GM19395 (cell line): Measurements from ENCODE around the gene FYTTD1.

Source experiments
- ATAC-seq: cut with Tn5 transposase; IDR thresholded peaks from one replicate; pipeline ENCODE4 v1.9.1; 2021; ENCODE audit warnings: mild to moderate bottlenecking, moderate library complexity; ENCODE audit not compliant: unreplicated experiment

Gene FYTTD1

DNA sequence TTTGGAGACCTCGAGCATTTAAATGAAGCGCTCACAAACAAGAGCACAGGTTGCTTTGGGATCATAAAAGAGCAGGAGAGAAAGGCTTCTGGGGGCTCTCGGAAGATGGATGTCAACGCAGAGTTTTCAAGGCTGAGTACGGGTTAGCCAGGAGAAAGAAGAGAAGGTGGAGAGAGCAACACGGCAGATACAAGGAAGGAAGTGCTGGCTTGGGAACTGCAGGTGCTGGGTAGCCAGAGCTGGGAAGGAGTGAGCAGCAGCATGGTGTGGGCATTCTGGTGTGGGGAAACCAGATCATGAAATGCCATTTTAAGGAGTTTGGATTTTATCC is 12.4 kb upstream of the FYTTD1 start:
- no peak for ATAC-seq

DNA sequence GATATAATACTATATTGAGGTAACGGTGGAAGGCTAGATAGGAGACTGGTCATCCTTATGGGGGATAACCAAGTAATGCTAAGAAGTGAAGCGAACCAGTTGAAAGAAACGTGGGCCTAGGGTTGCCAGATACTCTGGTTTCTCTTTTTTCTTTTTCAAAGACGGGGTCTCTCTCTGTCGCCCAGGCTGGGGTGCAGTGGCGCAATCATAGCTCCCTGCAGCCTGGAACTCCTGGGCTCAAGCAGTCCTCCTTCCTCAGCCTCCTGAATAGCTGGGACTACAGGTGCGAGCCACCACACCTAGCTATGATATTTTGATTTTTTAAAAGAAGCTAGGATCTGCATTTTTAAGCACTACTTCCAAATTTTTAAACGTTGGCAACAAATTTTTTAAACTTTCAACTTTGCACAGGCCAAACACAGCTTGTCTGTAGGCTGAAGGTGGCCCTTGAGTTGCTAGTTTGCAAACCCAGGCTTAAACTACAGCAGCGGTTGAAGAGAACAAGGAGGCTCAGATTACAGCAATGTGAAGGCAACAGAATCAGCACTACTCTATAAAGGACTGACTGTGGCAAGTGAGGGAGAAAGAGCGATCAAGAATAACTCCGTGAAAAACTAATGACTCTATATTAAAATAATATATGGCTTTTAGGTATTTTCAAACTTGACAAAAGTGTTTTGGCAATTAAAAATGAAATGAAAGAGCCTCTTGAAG is 11.8 kb upstream of the FYTTD1 start:
- ATAC-seq: no peak

DNA sequence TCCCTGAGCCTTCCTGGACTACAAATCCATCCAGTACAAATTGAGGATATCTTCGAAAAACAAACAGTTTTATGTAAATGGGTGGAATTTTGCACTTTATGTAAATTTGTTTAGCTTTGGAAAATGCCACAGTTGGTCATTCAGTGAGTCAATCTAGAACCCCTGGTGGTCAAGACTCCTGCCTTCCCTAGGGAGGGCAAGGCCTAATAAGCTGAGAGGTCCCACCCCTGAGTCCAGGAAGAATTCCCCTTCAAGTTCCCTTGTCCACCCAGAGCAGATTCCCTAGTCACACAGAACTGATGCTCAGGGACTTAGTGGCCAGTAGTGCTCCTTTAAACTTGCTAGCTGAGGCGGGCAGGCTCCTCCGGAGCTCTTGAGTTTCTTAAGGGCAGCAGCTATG is 6.9 kb upstream of the FYTTD1 start:
- ATAC-seq: no peak

DNA sequence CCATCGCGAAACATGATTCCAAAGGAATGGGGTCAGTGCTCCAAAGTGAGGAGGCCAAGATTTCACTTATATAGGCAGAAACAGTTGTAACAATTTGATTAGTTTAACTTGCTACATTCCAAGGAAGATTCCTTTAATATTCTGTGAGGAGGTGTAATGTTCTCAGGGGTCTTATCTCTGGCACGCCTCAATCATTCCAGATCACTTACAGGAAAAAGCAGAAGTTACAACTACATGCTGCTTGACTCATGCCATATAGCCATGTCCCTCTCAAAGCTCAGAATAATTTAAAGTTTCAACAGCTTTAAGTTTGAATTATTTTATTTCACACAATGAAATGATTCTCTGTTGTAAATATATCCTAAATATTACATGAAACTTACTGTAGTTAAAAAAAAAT is 3.5 kb upstream of the FYTTD1 start:
- ATAC-seq: no peak

DNA sequence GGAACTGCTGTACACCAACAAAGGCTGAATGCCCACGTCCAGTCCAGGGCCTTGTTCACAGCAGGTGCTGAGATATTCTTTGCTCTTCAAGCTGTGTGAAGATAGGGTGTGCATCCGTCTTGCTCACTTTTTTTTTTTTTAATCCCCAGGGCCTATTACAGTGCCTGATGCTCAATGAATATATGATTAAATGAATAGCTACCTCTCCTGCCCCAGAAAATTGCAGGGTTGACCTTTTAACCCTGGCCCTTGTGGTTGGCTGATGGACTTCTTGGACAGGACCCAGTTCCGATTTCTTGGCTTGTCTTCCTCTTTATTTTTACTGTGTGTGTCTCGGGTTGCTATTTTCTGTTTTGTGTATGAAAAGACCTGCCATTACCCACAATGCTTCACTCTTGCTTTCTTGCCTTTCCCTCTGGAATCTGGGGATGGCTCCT is 2.9 kb upstream of the FYTTD1 start:
- ATAC-seq: no peak

DNA sequence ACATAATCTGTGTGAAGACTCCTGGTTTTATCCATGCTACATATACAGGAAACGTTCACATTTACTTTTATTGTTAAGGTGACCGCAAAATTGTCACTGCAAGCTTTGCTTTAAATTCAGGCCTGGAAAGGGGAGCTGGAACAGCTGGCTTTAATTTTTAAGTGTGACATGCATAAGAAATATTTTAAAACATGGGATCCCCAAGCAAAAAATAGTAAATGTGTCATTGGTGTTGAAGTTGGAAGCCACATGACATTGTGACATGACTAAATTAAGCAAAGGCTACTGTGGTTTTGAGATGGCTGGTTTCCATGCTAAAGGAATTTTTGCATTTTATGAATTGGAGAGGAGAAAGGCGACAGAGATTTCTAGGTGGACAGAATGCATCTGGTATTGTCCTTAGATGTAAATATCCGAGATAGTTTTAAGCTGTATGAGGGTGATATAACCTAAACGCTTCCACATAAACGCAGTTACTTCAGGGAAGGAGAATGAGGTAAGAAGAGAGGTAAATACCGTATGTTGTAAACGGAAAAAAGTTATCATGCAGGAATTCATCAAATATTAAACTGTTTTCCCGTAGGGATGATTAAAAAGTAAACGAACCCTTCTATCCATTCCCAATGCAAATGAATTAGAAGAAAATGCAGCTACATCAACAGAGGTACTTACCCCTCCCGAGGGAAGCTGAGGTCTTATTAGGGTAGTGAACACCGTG is 927 bp upstream of the FYTTD1 start:
- no peak for ATAC-seq

DNA sequence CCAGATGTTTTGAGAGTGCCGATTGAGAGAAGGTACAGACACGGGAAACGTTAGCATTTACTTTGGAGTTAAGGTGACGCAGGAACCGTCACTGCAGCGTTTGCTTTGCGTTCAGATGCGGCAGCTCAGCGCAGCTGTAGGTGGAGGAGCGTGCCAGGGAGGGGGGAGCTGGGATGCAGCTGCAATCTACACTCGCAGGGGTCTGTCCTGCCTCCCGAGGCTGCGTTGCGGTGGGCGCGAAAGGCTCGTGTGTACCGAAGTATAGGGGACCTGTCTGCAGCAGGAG is 425 bp upstream of the FYTTD1 start:
- peak; percentile 50 for ATAC-seq

DNA sequence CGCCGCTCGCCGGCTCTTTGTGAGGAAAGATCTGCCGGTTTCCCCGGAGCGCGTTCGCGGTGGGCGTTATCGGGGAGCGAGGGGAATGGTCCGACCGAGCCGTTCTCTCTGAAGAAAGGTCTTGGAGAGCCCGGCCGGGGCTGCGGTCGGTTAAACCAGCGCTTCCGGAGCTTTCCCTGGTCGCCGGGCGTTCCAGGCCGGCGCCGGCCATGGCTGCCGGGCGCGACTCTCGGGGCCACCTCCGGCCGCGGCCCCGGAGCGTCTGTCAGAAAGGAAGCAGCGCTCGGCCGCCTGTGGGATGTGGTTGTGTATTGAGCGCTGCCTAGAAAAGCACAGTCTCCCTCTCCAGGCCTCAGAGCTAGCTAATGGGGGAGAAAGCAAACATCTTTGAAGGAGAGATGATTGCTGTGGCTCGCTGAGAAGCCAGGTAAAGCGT is 731 bp downstream of the FYTTD1 start:
- peak; percentile 52 for ATAC-seq

DNA sequence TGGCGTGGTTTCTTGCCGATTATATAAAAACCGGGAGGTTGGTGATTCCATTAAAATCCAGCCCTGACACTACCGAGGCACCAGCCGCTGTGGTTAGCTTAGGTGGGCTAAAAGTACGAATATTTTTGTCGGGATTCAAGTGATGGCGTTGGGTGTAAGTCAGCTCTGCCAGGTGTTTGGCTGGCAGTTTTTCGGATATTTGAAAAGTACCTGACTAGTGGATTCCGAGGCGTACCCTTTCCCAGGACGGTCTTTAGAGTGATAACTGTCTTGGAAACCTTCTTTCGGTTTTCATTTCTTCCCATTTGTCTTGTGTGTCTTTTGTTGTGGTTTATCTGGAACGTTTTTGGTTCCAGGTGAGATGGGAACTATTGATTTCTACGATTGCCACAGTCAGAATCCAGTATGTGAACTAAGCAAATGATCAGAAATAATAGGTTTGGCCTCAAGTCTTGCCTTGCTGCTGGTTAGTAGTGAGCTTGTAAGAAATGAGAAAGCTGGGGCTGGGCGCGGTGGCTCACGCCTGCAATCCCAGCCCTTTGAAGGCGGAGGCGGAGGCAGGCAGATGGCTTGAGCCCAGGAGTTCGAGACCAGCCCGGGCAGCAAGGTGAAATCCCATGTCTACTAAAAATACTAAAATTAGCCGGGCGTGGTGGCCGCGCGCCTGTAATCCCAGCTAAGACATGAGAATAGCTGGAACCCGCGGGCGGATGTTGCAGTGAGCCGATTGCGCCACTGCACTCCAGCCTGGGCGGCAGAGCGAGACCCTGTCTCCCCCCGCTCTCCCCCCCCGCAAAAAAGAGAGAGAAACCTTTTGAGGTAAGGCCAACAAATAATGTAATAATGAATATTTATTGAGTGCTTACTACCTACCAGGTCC is 1.4 kb downstream of the FYTTD1 start:
- peak; percentile 2 for ATAC-seq

DNA sequence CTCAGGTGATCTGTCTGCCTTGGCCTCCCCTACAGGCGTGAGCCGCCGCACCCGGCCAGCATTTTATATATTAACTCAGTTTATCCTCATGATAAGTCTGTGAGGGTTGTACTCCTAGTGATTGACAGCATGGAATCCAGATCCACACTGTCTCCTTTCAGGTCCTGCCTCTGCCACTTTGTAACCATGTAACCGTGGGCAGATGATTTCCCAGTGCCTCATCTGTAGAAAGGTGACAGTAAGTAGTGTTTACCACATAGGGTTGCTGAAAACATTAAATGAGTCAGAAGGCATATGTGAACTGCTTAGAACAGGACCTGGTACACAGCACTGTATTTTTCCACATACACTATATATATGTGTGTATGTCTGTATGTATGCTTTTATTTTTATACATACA is 2.4 kb downstream of the FYTTD1 start:
- ATAC-seq: no peak

DNA sequence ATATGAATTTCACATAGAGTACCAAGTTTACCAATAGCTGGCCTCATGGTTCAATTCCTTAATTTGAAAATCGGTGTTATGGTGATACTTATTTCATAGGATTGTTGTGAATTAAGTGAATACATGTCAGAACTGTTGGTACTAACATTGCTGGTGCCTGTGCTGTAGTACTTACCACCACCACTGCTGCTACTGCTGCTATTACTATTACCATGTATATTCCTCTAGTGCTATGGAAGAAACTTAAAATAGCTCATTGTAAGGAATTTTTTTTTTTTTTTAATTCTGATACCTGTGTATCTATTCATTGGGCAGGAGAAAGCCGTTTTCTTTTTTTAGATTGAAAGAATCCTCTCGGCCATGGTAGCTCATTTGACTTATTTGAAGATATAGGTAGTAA is 3.6 kb downstream of the FYTTD1 start:
- no peak for ATAC-seq

DNA sequence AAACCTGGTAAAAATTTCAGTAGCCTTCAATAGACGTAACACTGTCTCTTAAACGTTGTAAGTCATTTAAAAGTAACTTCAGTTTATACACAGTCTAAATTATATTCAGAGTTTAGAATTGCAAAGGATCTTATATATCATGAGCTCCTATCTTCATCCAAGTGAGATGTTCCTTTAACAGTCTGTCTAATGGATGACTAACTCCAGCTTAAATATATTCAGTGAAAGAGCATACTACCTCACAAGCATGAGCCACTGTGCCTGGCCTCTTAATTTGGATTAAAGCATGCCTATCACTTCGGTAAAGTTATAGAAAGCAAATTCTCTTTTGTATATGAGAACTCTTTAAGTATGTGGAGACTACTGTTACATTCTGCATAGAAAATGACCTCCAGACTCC is 7.0 kb downstream of the FYTTD1 start:
- no peak for ATAC-seq

DNA sequence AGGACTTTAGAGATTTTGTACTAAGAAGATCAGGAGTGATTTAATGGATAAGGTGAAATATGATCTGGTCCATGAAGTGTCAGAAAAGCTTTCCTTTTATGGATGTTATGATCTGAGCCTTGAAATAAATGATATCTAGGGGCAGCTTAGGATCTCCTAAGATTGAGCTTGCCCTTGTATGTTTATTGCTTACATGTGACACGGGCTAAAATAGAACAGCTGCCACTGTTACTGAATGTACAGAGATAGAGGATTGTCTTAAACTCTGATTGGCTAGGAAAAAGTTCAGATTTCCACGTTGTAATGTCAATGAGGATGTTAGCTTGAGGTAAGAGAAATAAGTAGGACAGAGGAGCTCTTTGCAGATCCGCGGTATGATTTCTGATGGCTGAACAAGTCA is 8.8 kb downstream of the FYTTD1 start:
- ATAC-seq: no peak

DNA sequence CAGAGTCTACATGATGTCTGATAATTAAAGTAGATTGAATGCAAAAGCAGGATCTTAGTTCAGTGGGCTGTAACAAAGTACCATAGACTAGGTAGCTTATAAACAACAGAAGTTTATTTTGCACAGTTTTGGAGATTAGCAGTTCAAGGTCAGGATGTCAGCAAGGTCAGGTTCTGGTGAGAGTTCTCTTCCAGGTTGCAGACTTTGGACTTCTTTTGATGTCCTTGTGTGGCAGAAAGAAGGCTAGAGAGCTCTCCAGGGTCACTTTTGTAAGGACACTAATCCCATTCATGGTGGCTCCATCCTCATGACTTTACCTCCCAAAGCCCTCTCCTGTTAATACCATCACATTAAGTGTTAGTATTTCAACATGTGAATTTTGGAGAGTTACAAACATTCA is 12.1 kb downstream of the FYTTD1 start:
- ATAC-seq: no peak

DNA sequence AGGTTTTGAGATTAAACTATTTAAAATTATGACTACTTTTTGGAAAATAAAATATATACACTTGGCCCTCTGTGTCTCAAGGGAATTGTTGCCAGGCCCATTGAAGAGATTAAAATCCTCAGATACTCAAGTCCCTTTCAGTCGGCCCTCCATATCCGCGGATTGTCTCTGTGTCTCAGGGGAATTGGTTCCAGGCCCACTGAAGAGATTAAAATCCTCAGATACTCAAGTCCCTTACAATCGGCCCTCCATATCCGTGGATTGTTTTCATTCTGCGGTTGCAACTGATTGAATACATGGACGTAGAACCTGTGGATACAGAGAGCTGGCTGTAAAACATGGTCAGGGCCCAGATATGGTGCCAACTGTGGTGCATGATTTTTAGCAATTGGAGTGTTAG is 25.6 kb downstream of the FYTTD1 start:
- no peak for ATAC-seq

DNA sequence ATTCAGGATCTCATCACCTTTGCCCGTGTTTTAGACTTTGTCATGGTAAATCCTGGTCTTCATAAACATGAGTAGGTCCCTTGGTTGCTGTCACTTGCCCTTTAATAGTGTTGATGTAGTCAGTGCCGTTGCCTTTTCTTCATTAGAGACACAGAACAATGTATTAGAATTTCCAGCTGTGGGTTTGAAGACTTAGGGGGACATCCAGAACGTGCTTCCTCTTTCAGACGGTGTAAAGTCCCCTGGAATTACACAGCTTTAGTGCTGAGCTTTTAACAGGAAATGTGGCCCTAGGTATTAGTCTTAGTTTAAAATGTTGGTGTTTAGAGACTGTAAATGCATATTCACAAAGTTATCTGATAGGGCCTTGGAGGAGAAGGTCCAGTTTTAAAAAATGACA is 32.5 kb downstream of the FYTTD1 start:
- ATAC-seq: no peak

DNA sequence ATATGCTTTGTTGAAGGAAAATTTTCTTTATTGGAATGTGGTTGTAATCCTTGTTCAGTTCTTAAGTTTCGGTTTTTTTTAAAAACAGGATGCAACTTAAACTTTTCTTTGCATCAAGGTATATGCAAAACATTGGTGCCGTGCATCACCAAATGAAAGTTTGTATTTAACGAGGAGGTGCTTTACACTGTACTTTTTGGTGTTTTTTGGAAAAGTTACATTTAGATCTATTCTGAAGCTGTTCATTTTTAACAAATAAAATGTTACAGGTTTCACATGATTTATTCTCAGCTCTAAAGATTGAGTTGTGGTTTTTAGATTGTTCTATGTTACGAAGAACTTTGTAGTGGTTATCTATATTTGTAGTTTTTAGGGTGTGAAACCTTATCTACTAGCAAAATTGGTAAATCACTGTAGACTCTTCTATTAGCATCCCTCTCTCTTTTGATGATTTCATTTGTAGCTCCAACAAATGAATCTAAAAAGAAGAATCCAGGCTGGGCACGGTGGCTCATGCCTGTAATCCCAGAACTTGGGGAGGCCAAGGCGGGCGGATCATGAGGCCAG is 34.4 kb downstream of the FYTTD1 start:
- ATAC-seq: no peak

DNA sequence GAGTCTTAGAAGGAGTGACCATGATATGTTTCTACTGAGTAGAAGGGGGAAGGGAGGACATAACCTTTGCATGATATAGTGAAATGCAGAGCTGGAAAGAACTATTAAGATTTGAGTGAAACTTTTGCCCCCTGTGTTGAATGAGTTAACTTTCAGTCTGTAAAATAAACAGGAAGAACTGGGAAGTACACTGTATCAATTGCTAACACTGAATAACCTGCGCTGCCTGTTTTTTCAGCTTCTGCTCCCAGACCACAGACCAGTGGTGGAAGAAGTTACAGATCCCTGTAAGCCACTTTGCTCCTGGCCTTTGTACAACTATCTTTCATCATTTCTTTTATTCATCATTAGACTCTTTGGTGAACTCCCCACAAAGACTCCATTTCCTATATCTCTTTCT is 37.7 kb downstream of the FYTTD1 start:
- no peak for ATAC-seq

DNA sequence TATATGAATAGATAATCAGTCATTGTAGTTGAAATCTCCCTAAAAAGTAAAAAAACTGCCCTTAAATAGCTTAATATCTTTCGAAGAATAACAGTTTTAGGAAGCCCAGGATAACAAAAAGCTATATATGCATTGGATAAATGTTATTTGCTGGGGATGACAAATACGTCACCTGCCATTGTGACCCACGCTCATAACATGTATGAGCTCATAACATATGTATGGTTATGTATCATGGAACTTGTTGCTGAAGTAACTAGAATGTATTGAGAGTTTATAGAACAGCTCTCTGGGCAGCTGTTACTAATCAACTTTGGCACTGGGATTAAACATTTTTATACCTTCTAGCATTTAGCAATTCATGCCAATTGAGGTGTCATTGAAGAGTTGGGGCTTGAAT is 39.6 kb downstream of the FYTTD1 start:
- no peak for ATAC-seq

DNA sequence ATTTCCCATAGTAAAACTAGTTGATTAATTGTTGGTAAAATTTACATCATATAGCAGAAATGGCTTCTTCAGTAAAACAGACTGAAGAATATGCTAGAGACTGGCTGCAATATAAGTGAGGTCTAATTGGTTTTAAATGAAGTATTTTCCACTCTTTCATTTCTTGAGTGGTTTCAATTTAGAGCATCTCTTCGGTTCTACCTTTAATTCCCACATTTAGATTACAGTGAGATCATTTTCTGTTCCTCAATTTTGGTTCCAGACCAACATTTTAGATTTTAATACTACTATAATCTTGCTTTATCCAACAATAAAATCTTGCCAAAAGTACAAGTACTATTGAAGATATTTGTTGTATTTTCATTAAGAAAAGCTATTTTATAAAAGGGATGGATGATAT is 40.4 kb downstream of the FYTTD1 start:
- ATAC-seq: no peak

DNA sequence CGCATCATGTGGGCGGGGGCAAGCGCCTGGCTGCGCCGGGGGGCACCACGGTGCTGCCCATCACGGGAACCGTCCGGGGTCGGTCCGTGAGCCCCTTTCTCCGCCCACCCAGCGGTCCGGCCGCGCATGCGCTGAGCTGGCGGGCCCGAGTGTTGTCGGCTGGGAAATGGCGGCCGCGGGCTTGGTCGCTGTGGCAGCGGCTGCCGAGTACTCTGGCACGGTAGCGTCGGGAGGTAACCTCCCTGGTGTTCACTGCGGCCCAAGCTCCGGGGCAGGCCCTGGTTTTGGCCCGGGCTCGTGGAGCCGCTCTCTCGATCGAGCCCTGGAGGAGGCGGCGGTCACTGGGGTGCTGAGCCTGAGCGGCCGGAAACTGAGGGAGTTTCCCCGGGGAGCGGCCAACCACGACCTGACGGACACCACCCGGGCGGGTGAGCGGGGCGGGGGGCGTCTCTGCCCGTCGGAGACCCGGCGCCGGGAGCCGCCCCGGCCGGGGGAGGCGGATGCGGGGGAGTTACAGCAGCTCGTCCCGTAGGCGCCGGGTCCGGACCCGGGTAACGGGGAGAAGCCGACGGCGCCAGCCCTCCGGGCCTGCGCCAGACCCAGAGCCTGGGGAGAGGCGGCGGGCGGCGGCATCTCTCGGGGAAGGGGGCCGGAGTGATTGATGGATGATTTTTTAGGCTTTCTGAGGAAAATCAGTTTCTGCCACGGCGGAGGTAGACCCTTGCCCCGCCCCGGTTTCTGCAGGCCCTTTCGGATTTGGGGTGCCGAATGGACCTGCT is 41.6 kb downstream of the FYTTD1 start, which contains the start of gene LRCH3:
TSS of gene LRCH3 (plus strand) at position 142 of the 779 bp plus-strand sequence. CDS start at position 167, 25 bp downstream.
- ATAC-seq: peak; percentile 67
